ENCODE data around the gene ELK4. TPM values are rescaled to one million over a fixed set of nuclear protein-coding genes. Genes with fewer than 3 reads are reported as not detected.

ELK4 gene
- total RNA-seq, 1 donor: 74.4 TPM

DNA sequence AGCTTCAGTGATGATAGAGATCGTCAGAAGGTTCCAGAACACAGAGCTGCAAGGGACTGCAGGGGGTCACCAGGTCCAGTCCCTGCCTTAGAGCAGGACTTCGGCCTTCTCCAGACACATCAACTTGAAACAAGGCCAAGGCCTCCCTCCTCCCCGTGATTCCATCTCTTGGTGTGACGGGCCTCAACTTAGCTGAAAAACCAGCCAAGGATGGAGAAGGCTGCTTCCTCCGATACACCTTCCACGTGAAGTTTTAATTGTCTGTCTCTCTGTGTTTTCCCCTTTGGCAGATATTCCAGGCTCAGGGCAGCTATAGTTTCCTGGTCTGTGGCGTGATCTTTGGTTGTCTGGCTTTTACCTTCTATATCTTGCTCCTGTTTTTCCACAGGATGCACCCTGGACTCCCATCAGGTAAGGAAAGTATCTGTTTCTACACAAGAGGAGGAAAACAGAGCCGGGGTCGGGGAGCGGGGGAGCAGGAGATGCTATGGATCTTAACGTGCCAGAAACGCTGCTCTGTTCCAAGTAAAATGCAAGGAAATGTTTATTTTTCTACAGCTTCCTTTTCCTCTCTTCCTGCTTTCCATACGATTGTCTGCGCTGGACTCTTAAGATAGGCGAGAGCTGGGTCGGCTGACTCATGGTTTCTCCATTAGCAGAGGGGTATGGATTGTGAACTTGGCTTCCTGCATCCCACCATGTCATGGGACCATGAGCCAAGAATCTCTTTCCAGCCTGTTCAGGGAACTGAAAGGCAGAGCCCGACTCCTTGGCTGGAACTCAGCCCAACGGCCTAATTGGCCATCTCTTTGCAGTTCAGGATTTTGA, 32.8 kb downstream of the ELK4 start:
- Histone ChIP-seq H3K4me1 (ENCODE audit: insufficient read depth, low read length) (peaks cover 4% of the 10 kb centered on the region), H3K9me3 (ENCODE audit: low read depth, low read length) (no peaks in the 10 kb centered on the region), H3K4me3 (ENCODE audit: low read length) (no peak overlapping the region), H3K27me3 (ENCODE audit: insufficient read depth, low read length) (no peaks in the 10 kb centered on the region)

DNA sequence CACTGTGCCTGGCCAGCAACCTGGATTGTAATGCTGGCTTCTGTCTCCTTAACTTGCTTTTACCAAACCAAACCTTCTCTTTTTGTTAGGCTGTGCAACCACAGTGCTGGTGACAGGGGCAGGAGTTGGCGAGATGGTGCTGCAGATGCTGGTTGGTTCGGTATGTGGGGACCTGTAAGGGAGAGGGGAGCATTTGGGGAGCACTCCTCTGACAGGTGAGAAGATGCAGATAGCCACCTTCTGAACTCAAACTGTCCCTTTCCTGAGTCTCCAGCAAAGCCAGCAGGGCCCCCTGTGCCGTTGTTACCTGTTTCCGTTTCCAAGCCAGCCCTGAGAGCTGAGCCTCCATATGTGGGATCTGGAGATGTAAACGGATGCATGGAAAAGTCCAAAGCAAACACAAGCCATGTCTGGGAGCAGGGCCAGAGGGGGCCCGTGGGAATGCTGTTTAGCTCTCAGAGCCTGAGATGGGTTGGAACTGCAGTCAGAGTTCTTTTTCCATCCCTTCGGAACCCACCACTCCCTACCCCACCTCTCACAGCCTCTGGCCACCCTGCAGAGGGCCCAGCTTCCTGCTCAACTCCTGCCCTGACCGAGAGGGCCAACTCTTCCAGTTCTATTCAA, 34.0 kb downstream of the ELK4 start:
- no peaks in the 10 kb centered on the region for H3K9me3 ChIP-seq (ENCODE audit: low read depth, low read length)
- no peak overlapping the region for H3K4me3 ChIP-seq (ENCODE audit: low read length)
- H3K27me3 ChIP-seq (ENCODE audit: insufficient read depth, low read length): no peaks in the 10 kb centered on the region
- H3K4me1 ChIP-seq (ENCODE audit: insufficient read depth, low read length): peaks cover 13% of the 10 kb centered on the region

DNA sequence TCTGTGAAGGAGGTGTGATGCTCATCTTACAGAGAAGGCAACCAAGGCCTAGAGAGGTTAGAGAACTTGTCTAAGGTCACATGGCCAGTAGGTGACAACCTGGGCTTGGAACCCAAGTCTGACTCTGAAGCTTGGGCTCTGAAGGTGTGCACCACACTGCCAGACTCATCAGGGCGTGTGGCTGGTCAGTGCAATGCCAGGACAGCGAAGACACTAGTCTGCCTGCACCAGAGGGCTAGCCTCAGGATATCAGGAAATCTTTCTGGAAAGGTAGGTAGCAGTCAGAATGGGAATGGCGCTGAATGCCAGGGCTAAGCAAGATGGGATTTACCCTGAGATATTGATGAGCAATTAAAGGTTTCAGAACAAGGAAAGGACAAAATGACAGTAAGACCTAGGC, 34.9 kb downstream of the ELK4 start:
- no peaks in the 10 kb centered on the region for H3K9me3 ChIP-seq (ENCODE audit: low read depth, low read length)
- no peaks in the 10 kb centered on the region for H3K27me3 ChIP-seq (ENCODE audit: insufficient read depth, low read length)
- H3K4me3 ChIP-seq (ENCODE audit: low read length): no peak overlapping the region
- H3K4me1 ChIP-seq (ENCODE audit: insufficient read depth, low read length): peaks cover 21% of the 10 kb centered on the region

DNA sequence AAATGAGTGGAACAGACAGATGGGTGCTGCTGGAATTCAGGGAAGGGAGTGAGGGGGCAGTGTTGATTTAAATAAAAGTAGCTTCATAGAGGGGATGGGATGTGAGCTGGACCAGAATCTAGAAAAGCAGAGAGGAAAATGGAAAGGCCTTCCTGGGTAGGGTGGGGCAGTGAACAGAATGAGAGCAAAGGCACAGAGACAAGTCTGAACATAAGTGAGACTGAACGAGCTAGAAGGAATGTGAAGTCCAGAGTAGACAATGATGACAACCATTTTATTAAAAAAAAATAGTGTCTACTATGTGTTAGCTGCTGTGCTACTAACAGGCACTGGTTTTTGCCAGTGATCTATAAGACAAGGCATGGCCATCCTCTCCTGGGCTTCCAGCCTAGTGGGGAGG, 36.0 kb downstream of the ELK4 start:
- H3K27me3 ChIP-seq (ENCODE audit: insufficient read depth, low read length): no peaks in the 10 kb centered on the region
- no peak overlapping the region for H3K4me3 ChIP-seq (ENCODE audit: low read length)
- peaks cover 30% of the 10 kb centered on the region for H3K4me1 ChIP-seq (ENCODE audit: insufficient read depth, low read length)
- no peaks in the 10 kb centered on the region for H3K9me3 ChIP-seq (ENCODE audit: low read depth, low read length)

DNA sequence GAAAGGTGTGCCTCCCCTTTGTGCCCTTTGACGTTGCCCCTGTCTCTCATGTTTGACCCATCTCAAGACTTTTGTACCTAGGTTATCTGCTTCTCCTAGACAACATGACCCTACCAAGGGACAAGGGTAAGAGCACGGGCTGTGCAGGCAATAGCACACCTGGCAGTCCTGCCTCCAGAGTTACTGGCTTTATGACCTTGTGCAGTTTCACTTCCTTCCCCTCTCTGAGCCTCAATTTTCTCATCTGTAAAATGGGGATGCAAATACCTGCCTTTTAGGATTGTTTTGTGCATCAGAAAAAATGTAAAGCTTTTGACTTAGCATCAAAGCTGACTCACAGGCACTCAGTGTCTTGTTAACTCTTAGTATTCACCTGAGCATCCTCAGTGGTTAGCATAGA, 36.4 kb downstream of the ELK4 start:
- Histone ChIP-seq H3K9me3 (ENCODE audit: low read depth, low read length) (no peaks in the 10 kb centered on the region), H3K27me3 (ENCODE audit: insufficient read depth, low read length) (no peaks in the 10 kb centered on the region), H3K4me3 (ENCODE audit: low read length) (no peak overlapping the region), H3K4me1 (ENCODE audit: insufficient read depth, low read length) (peaks cover 32% of the 10 kb centered on the region)

DNA sequence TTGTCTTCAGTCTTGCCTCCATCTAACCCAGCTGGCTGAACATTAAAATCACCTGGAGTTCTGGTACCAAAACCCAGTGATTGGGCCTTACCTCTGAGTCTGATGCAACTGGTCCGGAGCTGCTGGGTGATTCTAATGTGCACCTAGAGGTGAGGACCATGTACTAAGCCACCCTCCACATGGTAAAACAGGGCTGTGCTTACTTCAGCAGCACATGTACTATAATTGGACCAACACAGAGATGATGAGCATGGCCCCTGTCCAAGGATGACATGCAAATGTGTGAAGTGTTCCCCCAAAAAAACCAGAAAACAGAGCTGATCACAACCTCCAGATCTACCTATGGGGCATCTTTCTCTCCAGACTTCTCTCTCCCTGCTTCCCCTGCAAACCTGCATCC, 37.0 kb downstream of the ELK4 start:
- no peaks in the 10 kb centered on the region for H3K27me3 ChIP-seq (ENCODE audit: insufficient read depth, low read length)
- no peak overlapping the region for H3K4me3 ChIP-seq (ENCODE audit: low read length)
- peaks cover 32% of the 10 kb centered on the region for H3K4me1 ChIP-seq (ENCODE audit: insufficient read depth, low read length)
- no peaks in the 10 kb centered on the region for H3K9me3 ChIP-seq (ENCODE audit: low read depth, low read length)

DNA sequence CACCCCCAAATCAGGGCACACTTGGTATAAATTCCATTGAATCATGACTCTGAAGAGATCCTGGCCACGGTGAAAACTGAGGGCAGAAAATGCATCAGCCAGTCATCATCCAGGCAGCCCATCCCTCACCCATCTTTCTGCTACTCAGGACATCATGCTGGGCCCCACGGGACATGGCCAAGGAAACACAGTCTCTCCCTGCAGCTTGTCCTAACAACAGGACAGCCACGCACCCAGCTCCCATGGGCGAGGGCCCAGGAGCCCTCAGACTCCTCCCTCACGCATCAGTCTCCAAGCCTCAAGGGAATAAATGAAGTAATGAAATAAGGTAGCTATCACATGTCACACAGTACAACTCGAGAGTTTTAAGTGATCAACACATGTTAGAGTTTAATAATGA, 37.8 kb downstream of the ELK4 start:
- Histone ChIP-seq H3K27me3 (ENCODE audit: insufficient read depth, low read length) (no peaks in the 10 kb centered on the region), H3K4me1 (ENCODE audit: insufficient read depth, low read length) (peaks cover 32% of the 10 kb centered on the region), H3K9me3 (ENCODE audit: low read depth, low read length) (no peaks in the 10 kb centered on the region), H3K4me3 (ENCODE audit: low read length) (no peak overlapping the region)

DNA sequence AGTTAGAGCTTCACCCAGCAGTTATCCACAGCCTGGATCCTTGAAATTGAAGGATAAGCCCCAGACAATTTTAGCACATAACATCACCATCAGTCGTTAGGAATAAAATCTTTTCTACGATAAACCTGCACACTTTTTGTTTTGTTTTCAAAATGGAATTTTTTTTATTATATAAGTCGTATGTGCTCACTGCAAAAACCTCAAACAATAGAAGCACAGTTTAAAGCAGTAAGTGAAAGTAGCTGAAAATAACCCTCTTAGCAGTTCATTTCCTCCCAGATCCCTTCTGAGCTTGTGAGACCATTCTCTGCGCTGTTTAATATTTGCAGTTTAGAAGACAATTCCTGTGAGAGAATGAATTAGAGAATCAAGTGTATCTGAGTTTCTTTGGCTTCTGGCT, 38.3 kb downstream of the ELK4 start:
- H3K27me3 ChIP-seq (ENCODE audit: insufficient read depth, low read length): no peaks in the 10 kb centered on the region
- H3K4me1 ChIP-seq (ENCODE audit: insufficient read depth, low read length): peaks cover 32% of the 10 kb centered on the region
- no peaks in the 10 kb centered on the region for H3K9me3 ChIP-seq (ENCODE audit: low read depth, low read length)
- no peak overlapping the region for H3K4me3 ChIP-seq (ENCODE audit: low read length)

DNA sequence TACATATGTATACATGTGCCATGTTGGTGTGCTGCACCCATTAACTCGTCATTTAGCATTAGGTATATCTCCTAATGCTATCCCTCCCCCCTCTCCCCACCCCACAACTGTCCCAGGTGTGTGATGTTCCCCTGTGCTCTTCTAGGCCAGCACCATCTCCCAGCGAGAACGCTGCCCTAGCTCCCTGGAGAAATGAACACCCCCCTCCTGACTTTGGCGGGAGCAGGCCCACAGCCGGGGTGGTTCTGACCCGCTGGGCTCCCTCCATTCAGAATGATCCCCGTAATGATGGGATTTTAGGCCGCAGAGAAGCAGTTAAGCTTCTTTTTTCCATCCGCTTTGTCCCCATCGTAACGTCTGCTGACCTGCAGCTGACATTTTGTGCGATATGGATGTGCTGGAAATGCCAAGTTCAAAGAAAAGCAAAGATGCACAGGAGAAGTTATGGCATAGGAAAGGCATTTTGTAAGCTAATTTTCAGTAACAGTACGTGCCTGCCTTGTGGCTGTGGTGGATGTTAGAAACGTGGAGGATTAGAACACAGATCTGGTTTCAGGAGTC, 39.3 kb downstream of the ELK4 start:
- H3K9me3 ChIP-seq (ENCODE audit: low read depth, low read length): no peaks in the 10 kb centered on the region
- H3K27me3 ChIP-seq (ENCODE audit: insufficient read depth, low read length): no peaks in the 10 kb centered on the region
- no peak overlapping the region for H3K4me3 ChIP-seq (ENCODE audit: low read length)
- peaks cover 32% of the 10 kb centered on the region for H3K4me1 ChIP-seq (ENCODE audit: insufficient read depth, low read length)

DNA sequence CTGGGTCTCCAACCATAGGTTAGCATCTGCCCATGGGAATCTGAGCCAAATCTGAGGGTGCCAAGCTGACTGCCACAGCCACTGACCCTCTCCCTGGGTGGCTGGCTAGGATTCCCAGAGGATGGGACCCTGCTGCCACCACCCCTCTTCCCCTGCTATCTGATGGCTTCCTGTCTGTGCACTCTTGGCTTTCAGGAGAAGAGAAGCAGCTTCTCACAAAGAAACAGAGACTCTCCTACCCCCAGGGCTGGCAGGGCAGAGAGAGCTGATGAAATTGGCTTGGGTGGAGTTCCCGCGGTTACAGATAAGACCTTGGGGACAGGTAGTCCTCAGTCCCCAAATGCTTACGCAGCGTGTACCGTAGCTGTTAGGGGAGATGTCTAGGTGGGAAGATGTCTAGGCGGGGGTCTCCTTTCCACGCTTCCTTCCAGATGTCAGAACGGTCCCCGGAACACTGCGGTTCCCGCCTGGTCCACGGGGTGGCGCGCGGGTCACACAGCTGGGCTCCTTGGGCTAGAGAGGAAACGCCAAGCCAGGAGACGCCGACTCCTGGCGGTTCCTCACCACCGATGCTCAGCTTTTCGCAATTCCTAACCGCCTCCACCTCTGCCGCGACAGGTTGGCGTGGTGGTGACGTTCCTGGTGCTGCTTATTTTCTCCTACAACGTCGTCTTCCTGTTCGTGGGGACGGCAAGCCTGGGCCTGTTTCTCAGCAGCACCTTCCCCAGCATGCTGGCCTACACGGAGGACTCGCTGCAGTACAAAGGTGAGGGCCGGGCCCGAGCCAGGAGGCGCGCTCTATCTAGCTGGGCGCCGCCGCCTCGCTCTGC, 40.1 kb downstream of the ELK4 start:
- Histone ChIP-seq H3K9me3 (ENCODE audit: low read depth, low read length) (no peaks in the 10 kb centered on the region), H3K4me3 (ENCODE audit: low read length) (peak overlapping the region; percentile 34), H3K4me1 (ENCODE audit: insufficient read depth, low read length) (peaks cover 32% of the 10 kb centered on the region), H3K27me3 (ENCODE audit: insufficient read depth, low read length) (no peaks in the 10 kb centered on the region)

DNA sequence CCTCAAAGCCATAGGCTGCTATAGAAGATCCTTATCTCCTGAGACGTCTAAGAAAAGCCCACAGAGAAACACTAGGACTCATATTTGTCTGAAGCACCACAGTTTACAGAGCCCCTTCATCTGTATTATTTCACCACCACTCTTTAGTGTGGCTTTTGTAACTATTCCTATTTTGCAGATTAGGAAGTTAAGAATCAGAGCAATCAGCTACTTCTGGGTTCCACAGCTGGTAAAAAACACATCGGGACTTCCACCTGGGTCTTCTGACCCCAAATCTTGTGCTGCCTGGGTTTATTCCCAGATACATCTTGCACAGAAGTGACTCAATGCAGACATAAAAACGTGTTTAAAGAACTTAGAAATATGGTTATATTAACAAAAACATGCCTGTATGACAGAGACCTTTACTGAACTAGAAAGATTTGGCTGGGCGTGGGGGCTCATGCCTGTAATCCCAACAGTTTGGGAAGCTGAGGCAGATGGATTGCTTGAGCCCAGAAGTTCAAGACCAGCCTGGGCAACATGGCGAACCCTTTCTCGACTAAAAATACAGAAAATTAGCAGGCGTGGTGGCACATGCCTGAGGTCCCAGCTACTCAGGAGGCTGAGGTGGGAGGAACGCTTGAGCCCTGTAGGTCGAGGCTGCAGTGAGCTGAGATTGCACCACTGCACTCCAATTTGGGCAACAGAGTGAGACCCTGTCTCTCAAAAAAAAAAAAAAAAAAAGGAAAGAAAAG, 40.9 kb downstream of the ELK4 start:
- Histone ChIP-seq H3K4me3 (ENCODE audit: low read length) (no peak overlapping the region), H3K27me3 (ENCODE audit: insufficient read depth, low read length) (no peaks in the 10 kb centered on the region), H3K9me3 (ENCODE audit: low read depth, low read length) (no peaks in the 10 kb centered on the region), H3K4me1 (ENCODE audit: insufficient read depth, low read length) (peaks cover 32% of the 10 kb centered on the region)

DNA sequence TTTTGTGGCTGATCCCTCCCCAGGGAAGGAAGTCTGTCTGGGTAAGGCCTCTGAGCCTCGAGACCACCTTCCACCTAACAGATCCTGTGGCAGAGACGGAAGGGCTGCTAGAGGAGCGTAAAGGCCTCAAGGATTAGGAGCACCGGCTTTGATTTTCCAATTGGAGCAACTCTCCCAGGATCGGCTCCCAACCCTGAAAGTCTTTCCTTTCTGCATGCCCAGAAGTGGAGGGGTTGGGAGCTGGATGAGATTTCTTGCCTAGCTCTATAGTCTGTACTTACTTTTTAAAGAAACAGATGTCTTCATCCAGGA, 41.4 kb downstream of the ELK4 start:
- Histone ChIP-seq H3K4me1 (ENCODE audit: insufficient read depth, low read length) (peaks cover 32% of the 10 kb centered on the region), H3K4me3 (ENCODE audit: low read length) (no peak overlapping the region), H3K27me3 (ENCODE audit: insufficient read depth, low read length) (no peaks in the 10 kb centered on the region), H3K9me3 (ENCODE audit: low read depth, low read length) (no peaks in the 10 kb centered on the region)

DNA sequence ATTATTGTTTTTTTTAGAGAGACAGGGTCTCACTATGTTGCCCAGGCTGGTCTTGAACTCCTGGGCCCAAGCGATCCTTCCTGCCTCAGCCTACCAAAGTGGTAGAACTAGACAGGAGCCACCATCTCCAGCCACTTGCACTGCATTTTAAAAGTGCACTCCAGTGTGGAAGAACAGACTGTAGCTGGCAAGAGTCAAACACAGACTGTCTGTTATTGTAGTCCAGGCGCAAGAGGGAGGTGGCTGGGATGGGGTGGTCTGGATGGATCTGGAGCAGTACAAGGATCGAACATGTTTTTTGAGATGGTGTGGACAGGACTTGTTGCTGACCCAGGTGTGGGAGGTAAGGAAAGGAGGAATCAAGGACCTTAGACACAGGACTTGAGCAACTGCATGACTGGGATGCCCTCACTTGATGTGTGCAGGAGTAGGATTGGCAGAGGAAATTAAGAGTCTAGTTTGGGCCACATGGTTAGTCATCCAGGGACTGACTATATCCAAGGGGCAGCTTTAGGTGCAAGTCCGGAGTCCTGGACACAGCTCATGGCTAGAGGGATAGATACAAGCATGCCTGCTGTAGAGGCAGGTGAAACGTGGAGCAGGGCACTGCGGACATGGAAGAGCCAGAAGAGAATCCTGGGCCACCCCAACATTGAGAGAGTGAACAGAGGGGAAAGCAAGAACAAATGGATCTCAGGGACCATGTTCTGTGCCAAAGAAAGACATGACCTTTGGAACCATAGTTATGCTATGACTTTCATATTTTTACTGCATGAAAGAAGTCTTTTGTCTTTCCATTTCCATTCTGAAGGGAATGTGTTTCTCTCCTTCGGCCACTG, 42.0 kb downstream of the ELK4 start:
- no peaks in the 10 kb centered on the region for H3K27me3 ChIP-seq (ENCODE audit: insufficient read depth, low read length)
- peaks cover 32% of the 10 kb centered on the region for H3K4me1 ChIP-seq (ENCODE audit: insufficient read depth, low read length)
- no peaks in the 10 kb centered on the region for H3K9me3 ChIP-seq (ENCODE audit: low read depth, low read length)

DNA sequence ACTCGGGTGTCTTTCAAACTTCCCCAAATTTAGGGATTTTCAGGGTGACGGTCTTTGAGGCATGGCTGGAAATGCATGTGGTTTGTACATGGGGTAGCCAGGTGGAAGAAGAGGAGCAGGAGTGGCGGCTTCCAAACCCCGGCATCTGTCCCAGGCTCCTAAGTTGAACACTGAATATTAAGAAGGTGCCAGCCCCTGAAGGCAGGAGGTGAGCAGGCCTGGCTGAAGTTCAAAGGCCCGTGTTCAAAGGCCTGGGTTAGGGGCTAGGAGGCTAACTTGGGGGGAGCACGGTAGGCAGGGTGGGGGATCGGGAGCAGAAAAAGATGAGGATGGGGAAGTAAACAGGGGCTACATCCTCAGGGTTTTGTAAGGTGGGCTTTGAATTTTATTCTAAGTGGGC, 42.8 kb downstream of the ELK4 start:
- Histone ChIP-seq H3K27me3 (ENCODE audit: insufficient read depth, low read length) (no peaks in the 10 kb centered on the region), H3K4me1 (ENCODE audit: insufficient read depth, low read length) (peaks cover 31% of the 10 kb centered on the region), H3K9me3 (ENCODE audit: low read depth, low read length) (no peaks in the 10 kb centered on the region), H3K4me3 (ENCODE audit: low read length) (no peak overlapping the region)

More for the DNA sequence above, 42.0 kb downstream of the ELK4 start:
- no peak overlapping the region for H3K4me3 ChIP-seq (ENCODE audit: low read length)
